GM21825 (cell line): ENCODE measurements around the gene SULT4A1.

ENCODE experiments used
- ATAC-seq: cut with Tn5 transposase; IDR thresholded peaks from one replicate; pipeline ENCODE4 v1.9.1; 2021; ENCODE audit warnings: mild to moderate bottlenecking, moderate library complexity; ENCODE audit not compliant: unreplicated experiment

Gene SULT4A1

DNA sequence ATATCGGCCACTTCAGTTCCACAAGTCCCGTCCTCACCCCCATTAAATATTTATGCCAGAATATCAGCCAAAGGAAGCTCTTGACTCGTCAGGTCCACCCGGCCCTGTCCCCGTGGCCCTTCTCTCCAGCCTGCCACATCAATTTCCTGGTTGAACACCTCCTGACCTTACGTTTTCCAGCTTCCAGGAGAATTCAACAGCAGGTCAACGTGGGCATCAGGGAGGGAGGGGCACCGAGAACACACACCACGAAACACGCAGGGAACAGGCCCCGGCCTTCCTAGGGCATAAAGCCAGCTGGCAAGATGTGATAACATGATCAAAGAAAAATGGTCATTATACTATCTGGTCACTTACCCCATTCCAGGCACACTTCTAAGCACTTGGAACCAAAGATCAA, 15.3 kb downstream of the SULT4A1 start:
- ATAC-seq = no peak

DNA sequence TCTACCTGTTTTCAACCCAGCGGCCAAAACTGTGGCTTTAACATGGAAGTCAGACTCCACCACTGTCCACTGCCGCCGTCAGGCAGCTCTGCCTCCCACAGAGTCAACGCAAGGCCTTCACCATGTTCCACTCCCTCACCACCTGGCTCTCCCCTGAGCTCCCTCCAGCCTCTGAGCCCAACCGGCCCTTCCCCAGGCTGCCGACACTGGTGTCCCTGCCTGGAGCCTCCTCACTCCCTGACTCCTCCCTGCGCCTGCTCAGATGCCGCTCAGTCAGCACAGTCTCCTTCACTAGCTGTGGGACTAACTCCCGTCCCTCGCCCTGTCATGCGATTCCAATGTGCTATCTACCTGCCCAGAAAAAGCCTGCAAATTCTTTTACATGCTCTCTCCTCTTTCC, 16.3 kb downstream of the SULT4A1 start:
- ATAC-seq = no peak

DNA sequence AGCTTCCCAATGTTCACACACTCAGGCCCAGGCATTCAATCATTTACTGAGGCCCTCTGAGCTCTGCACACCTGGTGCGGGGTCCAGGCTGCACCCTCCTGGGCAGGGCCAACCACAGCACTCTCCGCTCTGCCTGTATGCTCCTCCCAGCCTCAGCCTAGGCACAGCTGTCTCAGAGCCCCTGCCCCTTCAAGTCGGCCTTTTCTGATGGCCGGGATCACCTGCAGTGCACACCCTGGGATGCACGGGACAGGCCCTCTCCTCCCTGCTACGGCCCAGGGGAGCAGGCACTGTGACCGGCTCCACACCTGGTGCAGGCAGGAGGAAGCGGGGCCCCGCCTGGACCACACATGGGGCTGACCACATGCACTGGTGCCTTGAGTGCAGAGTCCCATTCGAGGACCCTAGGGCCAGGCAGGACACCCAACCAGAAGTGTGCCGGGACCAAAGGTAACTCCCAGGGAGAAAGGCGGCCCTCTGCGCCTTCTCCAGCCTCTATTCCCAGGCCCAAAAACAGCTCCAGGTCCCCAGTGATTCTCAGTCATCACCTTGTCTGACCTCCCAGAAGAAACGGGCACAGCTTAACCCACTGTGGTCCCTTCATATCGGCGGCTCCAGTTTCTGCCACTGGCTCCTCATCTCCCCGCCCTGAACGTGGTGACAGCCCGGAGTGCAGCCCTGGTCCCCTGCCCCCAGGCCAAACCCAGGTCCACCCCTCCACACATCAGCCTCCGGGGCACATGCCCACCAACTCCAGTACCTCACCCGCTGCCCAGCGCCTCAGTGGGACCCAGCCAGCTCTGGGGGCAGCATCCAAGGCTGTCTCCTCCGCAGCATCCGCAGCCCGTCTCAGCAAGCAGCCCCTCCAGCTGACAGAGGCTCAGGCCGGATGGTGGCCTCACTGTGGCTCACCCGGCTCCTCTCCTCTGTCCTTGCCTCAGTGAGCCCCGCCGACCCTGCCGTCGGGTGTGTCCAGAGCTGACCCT, 17.5 kb downstream of the SULT4A1 start:
- no peak for ATAC-seq

DNA sequence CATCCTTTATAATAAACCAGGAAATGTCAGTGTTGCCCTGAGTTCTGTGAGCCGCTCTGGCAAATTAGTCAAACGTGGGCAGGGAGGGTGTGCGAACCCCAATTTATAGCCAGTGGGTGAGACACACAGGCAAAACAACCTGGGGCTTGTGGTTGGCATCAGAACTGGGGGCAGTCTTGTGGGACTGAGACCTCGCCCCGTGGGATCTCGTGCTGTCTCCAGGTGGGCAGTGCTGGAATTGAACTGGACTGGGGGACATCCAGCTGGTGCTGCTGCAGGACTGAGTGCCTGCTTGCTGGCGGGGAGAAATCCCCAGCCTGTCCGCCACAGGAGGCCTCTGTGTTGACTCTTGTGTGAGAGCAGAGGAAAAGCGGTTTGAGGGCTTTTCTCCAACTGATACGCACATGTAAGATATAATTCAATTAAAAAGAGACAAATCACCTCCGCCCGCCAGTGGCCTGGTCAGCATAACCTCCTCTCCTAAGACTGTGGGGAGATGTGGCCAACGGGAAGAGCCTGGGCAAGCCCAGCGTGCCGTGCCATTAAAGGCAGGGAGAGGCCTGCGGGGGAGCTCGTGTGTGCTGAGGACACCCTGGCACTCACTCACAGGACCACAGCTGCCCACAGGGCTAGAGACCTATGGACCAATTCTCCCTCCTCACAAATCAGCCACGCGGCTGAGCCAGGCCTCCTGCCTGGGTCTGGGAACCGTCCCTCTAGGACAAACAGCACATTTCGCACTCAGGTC, 18.4 kb downstream of the SULT4A1 start:
- no peak for ATAC-seq

DNA sequence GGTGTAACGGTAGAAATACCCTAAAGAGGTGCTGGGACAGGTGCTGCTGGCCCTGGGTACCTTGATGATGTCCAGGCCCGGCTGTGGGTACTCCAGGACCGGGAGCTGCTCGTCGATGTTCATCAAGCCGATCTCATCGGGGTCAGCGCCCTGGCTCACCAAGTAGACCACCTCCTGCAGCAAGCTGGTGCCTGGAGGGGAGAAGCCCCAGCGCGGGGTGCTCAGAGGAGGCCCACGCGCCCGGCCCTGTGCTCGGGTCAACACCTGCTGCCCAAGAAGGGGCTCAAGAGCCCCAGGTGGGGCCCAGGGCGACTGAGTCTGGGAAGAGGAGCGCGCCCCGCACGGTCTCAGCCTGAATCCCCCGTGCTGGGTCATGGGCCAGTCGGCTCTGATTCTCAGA, 20.6 kb downstream of the SULT4A1 start:
- no peak for ATAC-seq

DNA sequence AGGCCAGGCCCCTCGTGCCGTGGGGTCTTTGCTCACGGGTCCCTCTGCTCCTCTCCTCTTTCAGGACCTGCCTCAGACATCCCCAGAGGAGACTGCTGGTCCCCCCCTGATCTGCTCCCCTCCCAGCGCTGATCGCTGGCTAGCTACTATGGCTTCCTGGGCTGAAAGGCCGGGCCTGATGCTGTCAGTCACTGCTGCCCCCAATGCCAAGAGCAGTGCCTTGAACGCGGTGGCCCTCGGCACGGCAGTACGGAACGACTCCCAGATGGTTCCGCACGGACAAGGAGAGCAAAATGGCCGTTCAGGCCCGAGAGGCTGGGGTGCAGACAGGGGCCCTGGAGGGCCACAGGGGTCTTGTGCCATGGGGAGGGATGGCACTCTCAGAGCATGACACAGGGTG, 21.5 kb downstream of the SULT4A1 start:
- ATAC-seq = no peak

DNA sequence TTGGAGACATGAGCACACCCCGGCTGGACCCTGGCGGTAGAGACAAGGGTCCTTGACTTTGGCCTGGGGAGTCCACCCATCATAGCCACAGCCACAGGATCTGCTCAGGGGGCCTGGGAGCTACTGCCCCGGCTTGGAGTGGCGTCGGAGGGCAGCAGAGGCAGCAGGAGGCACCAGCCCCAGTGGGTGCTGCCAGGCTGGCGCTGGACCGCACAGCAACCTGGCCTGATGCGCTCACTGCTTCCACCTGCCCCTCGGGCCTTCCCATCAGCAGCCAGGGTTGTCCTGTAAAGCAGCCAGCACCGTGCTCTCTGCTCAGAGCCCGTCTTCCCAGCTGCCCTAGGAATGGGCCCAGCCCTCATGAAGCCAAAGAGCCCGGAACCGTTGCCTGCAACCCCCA, 21.9 kb downstream of the SULT4A1 start:
- no peak for ATAC-seq

DNA sequence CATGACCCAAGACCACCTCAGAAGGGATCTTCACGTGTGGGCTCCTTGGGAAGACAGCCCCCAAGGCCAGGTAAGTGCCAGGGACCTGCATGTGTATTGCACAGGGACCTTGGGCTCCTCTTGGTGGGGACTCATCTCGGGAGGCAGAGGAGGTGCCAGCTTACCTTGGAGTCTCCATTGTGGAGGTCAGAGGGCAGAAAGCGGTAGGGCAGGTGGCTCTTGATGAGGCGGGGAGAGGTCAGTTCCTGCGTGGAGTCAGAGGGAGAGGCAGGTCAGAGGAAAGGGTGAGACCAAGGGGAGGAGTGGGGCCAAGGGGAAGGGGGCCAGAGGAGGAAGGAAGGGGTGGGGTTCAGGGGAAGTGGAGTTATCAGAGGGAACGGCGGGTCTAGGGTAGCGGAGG, 22.5 kb downstream of the SULT4A1 start:
- ATAC-seq = no peak

DNA sequence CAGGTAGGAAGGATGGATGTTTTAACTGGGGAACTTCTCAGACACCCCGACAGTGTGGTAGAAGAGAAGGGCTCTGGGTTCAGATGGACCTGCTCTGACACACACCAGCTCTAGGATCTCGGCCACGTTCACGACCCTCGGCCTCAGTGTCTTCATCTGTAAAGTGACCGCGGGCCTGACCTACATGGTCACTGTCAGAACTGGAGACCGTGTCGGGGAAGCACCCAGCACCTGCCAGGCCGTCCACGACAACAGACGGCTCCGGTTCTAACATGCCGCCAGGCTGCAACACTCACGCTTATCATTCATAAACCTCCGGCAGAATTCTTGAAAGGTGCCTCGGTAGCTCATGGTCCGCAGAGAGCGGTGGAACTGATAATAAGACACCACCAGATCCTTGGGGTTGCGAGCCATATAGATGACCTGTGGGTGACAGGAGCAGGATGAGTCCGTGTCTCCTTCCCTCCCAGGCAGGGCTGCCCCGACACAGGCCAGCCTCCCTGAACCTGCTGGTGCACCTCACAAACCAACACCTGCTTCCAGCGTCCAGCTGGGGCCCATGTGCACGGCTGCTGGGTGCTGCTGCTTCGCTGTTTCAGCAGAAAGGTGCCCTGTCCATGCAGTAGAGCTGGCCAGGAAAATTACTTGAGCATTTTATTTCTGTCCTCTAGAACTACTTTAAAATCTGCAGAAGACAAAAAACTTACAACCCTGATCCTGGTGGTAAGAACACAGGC, 23.6 kb downstream of the SULT4A1 start:
- ATAC-seq = no peak

DNA sequence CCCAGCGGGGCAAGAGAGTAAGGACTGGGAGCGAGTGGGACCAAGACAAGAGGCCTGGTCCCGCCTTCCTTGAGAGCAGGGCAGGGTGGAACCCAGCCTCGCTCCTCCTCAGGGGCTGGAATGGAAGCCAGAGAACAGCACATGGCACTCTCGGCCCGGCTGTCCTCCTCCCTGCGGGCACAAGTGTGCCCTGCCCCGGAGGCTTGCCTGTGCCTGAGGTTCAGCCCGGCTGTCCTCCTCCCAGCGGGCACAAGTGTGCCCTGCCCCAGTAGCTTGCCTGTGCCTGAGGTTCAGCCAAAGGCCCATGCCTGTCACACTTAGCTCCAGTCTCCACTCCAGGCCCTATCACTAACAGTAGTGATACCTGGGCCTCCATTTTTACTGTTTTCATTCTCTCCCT, 24.2 kb downstream of the SULT4A1 start:
- ATAC-seq = no peak

DNA sequence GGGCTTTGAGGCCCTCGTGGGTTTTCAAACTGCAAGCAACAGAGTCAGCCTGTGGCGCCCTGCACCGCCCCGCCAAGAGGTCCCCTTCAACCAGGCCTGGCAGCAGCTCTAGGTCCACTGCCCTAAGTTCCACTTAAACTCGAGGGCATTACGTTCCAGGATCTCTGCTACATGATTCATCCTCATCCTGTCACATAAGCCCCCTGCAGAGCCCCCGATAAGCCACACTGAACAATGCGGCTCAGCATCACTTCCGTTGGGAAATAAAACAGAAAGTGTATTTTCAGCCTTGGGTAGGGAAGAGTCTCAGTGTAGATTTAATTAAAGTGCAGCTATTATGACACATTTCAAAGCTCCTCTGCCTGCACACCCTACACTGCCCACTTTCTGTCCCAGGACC, 24.6 kb downstream of the SULT4A1 start:
- ATAC-seq = no peak

DNA sequence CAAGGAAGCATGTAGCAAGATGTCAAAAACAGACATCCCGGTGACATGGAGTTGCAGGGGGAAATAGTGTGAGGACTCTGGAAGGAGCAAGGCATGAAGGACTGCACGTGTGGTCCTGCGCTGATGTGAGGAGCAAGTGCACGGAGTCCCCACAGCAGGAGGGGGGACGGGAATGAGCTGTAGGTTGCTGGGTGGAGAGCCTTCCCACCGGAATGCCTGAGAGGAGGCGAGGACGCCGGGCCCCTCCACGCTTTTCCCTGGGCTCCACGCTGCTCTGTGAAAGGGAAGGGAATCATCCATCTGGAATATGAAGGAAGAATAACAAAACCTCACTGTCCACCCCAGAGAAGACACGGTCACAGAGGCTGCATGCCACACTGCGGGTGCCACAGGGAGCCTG, 26.6 kb downstream of the SULT4A1 start:
- ATAC-seq = no peak

DNA sequence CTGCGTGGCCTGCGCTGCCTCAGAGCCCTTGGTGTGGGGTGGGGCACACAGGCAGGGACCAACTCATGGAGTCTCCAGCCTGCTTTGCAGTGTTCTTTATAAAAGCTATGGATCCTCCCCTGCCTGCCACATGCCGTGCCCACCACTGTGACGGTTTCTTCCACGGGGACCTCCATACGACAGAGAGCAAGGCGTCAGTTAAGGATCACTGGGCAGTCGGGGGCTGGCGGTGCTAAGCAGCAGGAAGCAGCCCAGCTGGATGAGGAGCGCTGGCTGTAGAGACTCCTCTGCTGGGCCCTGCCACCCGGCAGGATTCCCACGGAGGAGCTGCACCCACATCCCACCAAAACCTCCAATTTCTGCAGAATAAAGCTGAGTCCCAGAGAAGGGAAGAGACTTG, 27.1 kb downstream of the SULT4A1 start:
- ATAC-seq = no peak

DNA sequence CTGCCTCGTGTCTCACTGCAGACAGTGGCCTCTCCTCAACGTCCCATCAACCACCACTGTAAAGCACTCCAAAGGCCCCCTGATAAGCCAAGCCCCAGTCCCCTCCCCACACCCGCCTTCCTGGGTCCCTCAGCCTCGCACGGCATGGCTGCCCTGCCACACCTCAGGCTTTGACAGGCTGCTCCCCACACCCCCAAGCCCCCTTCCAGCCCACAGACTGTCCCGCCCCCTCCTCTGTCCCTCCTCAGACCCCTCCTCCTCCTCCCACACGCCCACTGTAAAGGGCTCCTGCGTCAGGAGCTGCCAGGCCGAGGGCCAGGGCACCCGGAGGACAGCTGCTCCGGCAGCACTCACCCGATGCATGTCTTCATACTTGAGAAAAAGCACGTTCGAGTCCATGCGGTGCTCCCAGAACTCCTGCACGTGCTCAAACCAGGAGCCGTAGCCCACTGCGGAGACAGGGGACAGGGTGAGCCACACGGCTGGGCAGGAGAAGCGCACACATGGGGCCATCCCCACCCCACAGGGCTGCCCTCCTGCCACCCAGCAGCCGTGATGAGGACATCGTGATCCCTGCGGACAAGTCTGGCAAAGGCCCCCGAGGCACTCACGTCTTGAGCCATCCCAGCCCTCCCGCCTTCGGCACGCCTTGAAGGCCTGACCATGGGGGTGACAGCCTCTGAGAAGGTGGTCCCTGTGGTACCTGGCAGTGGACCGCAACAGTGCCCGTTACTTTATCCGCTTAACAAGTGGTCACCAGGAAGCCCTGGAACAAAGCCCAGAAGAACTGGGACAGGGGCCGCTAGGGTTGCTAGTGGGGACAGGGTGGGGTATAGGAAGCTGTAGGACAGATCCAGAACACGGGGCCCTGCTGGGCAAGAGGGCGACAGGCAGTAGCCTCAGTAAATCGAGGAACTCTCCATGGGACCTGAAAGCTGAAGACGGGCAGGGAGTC, 28.8 kb downstream of the SULT4A1 start:
- ATAC-seq = no peak

DNA sequence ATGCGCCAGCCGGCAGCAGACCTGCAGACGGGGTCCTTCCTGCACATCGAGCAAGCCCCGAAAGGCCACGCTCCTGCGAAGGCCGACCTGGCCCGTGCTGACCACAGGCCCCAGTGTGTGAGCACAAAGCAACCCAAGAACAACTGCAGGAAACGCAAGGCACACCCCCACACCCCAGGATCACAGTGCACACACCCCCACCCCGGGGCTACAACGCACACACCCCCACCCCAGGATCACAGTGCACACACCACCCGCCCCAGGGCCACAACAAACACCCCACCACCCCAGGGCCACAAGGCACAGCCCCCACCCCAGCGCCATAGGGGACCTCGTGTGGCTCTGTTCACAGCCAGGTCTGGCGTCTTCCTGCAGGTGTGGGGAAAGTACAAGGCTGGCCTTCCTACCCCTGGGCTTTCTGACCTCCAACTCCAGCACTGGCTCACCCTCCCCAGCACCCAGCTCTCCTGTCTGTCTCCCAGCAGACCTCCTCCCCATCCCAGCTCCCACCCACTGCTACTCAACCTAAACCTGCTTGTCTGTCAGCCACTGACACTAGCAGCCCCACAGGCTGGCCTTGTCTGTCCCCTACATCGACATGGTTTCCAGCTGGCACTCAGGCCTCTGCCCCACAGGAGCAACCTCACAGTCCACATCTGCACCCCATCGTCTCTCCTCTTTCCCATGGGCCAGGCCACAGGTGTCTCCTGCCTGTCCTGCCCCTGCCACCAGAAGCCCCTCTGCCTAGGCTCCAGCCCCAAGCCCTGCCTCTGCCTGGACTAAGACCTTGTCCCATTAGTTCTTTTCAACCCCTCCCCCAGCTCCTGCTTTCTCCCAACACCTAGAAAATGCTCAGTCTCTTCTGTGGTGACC, 29.7 kb downstream of the SULT4A1 start:
- no peak for ATAC-seq

DNA sequence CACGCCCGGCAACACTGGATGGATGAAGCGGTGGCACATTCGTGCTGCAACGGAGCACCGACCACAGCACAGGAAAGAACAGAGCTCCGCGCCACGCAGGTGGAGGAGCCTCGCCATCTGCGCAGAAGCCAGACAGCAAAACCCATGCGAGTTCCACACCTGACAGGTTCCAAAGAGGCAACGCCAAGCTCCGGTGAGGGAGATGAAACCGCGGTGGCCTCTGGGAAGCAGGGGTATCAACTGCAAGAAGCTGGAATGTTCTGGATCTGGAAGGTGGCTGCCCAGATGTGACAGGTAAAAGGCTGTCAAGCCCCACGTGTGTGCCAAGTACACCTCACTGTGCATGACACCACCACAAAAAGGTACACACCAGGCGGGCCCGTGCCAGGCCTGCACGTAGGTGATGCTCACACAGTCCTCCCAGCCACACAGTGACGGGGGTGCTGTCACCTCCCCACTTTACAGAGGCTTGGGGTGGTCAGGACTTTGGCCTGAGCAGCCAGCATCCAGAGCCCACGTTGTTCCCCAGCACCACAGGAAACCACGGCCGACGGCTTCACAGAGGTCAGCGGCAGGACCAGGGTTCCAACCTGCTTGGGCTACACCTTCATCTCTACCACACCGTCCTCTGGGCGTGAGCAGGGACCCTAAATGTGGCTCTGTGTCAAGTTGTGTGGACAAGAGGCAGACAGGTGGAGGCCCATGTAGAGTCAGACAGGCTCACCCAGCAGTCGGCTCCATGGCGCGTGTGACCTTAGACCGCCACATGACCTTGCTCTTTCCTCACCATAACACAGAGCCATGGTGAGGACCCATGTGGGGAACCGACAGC, 30.5 kb downstream of the SULT4A1 start:
- no peak for ATAC-seq

DNA sequence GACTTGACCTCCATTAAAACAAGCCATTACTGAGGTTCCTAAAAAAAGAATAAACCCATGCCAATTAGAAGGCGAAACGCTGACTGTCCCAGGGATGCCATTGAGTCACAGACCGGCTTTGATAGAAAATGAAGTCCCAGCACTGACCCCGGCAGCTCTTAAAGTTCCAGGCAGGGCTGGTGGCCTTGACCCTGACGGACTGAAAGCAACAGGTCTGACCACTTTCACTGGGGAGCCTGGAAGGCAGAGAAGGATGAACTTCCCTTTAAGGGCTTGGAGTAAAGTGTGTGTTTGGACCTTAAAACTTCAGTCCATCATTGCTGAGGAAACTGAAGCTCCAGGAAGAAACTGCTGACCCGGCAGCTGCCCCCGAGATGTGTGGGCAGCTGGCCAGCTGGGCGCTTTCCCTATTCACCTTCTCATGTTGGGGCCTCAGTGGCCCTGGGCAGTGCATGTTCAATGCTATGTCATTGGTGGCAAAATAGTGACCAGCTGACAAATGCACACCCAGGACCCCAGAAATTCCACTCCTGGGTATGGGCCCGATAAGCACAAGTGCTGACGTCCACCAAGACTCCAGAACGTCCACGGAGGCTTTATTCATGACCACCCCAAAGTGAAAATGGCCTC, 31.3 kb downstream of the SULT4A1 start:
- ATAC-seq = no peak
